ENCODE measurements around the gene GFI1.

DNA sequence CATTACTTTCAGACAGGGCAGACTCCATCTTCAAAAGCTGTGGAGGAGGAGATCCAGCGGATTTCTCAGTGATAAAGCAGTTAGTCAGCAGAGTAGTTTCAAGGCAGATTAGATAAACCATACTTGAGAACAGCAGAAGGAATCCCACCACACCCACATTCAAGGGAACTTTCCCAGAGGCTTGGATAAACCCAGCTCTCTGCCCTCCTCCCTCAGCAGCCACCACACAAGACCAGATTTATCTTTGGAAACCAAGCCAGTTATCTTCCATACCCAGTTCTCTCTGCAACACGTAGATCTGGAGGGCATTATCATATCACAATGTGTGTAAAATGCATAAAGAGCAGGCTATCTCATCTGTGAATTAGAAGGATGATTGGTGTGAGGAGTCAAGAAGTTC lies 40.2 kb downstream of the GFI1 start:
- TF ChIP-seq, protein P1, sequence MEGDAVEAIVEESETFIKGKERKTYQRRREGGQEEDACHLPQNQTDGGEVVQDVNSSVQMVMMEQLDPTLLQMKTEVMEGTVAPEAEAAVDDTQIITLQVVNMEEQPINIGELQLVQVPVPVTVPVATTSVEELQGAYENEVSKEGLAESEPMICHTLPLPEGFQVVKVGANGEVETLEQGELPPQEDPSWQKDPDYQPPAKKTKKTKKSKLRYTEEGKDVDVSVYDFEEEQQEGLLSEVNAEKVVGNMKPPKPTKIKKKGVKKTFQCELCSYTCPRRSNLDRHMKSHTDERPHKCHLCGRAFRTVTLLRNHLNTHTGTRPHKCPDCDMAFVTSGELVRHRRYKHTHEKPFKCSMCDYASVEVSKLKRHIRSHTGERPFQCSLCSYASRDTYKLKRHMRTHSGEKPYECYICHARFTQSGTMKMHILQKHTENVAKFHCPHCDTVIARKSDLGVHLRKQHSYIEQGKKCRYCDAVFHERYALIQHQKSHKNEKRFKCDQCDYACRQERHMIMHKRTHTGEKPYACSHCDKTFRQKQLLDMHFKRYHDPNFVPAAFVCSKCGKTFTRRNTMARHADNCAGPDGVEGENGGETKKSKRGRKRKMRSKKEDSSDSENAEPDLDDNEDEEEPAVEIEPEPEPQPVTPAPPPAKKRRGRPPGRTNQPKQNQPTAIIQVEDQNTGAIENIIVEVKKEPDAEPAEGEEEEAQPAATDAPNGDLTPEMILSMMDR (IDR thresholded peaks at IDR 0.05), result no peak
- TF ChIP-seq EP300 (IDR thresholded peaks at IDR 0.05), result no peak
